ENCODE results near the gene ZNF81.
"Not testable (repeated sequence)": the region's sequence is repeated elsewhere in the genome, so short reads cannot be mapped to it uniquely, and the experiment has no call there.

DNA sequence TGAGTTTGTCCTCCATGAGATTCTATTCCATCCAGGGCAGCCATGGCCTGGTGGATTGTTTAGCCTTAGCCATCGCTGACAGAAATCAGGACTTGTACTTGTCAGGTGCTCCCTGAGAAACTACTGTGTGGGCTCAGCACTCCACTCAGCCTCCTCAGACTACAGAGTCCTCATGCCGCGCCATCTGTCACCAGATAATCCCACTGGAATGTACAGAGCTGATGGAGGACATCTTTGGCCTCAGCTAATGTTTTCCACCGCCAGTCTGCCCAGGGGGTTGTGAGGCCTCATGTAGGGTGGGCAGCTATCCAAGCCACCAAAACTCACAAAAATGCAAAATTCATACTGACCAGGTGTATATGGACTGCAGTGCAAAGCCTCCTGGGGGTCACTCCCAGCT, 121.5 kb downstream of the ZNF81 start:
- TF ChIP-seq, protein P1, sequence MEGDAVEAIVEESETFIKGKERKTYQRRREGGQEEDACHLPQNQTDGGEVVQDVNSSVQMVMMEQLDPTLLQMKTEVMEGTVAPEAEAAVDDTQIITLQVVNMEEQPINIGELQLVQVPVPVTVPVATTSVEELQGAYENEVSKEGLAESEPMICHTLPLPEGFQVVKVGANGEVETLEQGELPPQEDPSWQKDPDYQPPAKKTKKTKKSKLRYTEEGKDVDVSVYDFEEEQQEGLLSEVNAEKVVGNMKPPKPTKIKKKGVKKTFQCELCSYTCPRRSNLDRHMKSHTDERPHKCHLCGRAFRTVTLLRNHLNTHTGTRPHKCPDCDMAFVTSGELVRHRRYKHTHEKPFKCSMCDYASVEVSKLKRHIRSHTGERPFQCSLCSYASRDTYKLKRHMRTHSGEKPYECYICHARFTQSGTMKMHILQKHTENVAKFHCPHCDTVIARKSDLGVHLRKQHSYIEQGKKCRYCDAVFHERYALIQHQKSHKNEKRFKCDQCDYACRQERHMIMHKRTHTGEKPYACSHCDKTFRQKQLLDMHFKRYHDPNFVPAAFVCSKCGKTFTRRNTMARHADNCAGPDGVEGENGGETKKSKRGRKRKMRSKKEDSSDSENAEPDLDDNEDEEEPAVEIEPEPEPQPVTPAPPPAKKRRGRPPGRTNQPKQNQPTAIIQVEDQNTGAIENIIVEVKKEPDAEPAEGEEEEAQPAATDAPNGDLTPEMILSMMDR (conservative IDR thresholded peaks at IDR 0.05), result not testable (repeated sequence)
- TF ChIP-seq ZFX (IDR thresholded peaks at IDR 0.05), result not testable (repeated sequence)

Data from C4-2B (cell line).